ENCODE results near the gene KRT2.

GRCh38 chr12:52696588-52696987 is 44.6 kb upstream of the KRT2 start:
- no peak for TF ChIP-seq FOXM1 (IDR thresholded peaks at IDR 0.05; ENCODE audit: borderline replicate concordance, low read depth)
- no peak for TF ChIP-seq CREB1 (IDR thresholded peaks at IDR 0.05; ENCODE audit: low read depth)
